Measurements from ENCODE around the gene NANOS3. TPM values are rescaled to one million over a fixed set of nuclear protein-coding genes. Genes with fewer than 3 reads are reported as not detected.
"Not testable (repeated sequence)": the region's sequence is repeated elsewhere in the genome, so short reads cannot be mapped to it uniquely, and the experiment has no call there.

NANOS3 gene
- polyA plus RNA-seq, 2 donors: not detected

DNA sequence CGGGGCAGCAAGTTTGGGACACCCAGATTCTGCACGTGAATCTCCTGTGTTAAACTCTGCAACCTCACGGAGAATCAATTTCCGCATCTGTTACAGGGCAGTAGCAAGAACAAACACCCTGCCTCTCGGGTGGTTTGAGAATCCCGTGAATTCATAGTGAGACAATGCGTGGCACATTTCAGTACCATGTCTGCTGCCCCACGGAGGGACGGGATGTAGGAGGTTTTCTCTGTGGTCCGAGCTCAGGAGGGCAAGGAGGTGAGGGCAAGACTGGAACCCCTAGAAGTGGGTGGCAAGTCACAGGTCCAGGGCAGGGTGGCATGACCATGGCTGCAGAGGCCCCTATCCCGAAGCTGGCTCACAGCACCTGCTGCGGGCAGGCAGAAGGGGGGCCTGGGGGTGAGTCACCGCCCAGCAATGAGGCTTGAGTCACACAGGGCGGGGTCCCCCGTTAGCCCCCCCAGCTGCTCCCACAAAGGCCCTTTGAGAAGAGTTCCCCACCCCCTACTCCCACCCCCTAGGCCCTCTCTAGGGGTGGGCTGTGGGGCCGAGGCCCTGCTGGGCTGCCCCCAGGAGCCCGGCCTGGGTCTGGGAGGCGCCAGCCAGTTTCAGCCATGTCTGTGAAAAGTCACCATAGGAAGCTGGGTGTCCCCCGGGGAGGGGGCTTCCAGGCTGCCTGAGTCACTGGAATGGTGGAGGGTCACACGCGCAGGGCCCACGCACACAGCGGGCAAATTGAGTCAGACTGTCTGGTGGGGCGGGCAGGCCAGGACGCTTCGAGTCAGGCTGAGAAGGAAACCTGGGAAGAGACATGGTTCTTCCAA is 25.8 kb upstream of the NANOS3 start:
- H3K27ac ChIP-seq (ENCODE audit: low read depth in 2 of 2, low read length in 1 of 2): peak overlapping the region; percentile 99
- H3K27me3 ChIP-seq (ENCODE audit: control insufficient read depth in 1 of 2, insufficient read depth in 2 of 2, low read length in 2 of 2): no peaks in the 10 kb centered on the region
- H3K36me3 ChIP-seq (ENCODE audit: control insufficient read depth in 2 of 2, insufficient read depth in 2 of 2, low read length in 1 of 2): no peaks in the 10 kb centered on the region
- no peaks in the 10 kb centered on the region for H3K9me3 ChIP-seq (ENCODE audit: control insufficient read depth in 2 of 2, insufficient read depth in 1 of 2, low read depth in 1 of 2, low read length in 1 of 2)
- H3K4me1 ChIP-seq (ENCODE audit: control insufficient read depth in 2 of 2, insufficient read depth in 2 of 2, low read length in 1 of 2): peaks cover 4 to 26% of the 10 kb centered on the region in 2 donors
- H3K4me3 ChIP-seq (ENCODE audit: low read depth in 1 of 2, low read length in 2 of 2): peak overlapping the region; percentile 39 to 40
- 12 to 30% methylated on average over 25 to 26 of the region's 26 CpGs for WGBS, 2 donors

DNA sequence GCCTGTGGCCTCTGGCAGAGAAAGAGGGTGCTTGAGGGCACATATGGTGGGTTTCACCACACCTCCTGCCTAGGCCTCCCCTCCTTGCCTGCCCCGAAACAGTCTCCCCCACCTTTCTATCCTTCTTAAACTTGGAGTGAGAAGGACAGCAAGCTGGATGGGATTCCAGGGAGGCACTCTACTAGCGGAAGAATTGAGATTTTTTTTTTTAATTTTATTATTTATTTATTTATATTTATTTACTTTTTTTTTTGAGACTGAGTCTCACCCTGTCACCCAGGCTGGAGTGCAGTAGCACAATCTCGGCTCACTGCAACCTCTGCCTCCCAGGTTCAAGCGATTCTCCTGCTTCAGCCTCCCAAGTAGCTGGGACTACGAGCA is 25.2 kb upstream of the NANOS3 start:
- peak overlapping the region; percentile 99 for H3K27ac ChIP-seq (ENCODE audit: low read depth in 2 of 2, low read length in 1 of 2)
- peaks cover 4 to 21% of the 10 kb centered on the region in 2 donors for H3K4me1 ChIP-seq (ENCODE audit: control insufficient read depth in 2 of 2, insufficient read depth in 2 of 2, low read length in 1 of 2)
- not testable (repeated sequence) for H3K27me3 ChIP-seq (ENCODE audit: control insufficient read depth in 1 of 2, insufficient read depth in 2 of 2, low read length in 2 of 2); H3K4me3 ChIP-seq (ENCODE audit: low read depth in 1 of 2, low read length in 2 of 2); H3K9me3 ChIP-seq (ENCODE audit: control insufficient read depth in 2 of 2, insufficient read depth in 1 of 2, low read depth in 1 of 2, low read length in 1 of 2); H3K36me3 ChIP-seq (ENCODE audit: control insufficient read depth in 2 of 2, insufficient read depth in 2 of 2, low read length in 1 of 2)
- WGBS, 2 donors: 59 to 69% methylated on average over 5 of the region's 5 CpGs

DNA sequence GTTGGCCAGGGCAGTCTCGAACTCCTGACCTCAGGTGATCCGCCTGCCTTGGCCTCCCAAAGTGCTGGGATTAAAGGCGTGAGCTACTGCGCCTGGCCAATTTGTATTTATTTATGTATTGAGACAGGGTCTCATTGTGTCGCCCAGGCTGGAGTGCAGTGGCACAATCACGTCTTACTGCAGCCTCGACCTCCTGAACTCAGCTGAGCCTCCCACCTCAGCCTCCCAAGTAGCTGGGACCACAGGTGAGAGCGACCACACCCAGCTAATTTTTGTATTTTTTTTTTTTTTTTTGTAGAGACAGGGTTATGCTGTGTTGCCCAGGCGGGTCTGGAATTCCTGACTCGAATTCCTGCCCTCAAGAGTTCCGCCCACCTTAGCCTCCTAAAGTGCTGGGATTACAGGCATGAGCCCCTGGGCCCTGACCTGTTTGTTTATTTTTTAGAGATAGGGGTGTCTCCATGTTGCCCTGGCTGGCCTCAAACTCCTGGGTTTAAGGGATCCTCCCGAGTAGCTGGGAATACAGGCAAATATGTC is 24.7 kb upstream of the NANOS3 start:
- not testable (repeated sequence) for H3K36me3 ChIP-seq (ENCODE audit: control insufficient read depth in 2 of 2, insufficient read depth in 2 of 2, low read length in 1 of 2); H3K9me3 ChIP-seq (ENCODE audit: control insufficient read depth in 2 of 2, insufficient read depth in 1 of 2, low read depth in 1 of 2, low read length in 1 of 2); H3K27me3 ChIP-seq (ENCODE audit: control insufficient read depth in 1 of 2, insufficient read depth in 2 of 2, low read length in 2 of 2); H3K4me3 ChIP-seq (ENCODE audit: low read depth in 1 of 2, low read length in 2 of 2)
- 73 to 74% methylated on average over 12 of the region's 12 CpGs for WGBS, 2 donors
- H3K4me1 ChIP-seq (ENCODE audit: control insufficient read depth in 2 of 2, insufficient read depth in 2 of 2, low read length in 1 of 2): peaks cover 0 to 21% of the 10 kb centered on the region in 2 donors
- peak overlapping the region in 1 of 2 donors; percentile 54 for H3K27ac ChIP-seq (ENCODE audit: low read depth in 2 of 2, low read length in 1 of 2)

DNA sequence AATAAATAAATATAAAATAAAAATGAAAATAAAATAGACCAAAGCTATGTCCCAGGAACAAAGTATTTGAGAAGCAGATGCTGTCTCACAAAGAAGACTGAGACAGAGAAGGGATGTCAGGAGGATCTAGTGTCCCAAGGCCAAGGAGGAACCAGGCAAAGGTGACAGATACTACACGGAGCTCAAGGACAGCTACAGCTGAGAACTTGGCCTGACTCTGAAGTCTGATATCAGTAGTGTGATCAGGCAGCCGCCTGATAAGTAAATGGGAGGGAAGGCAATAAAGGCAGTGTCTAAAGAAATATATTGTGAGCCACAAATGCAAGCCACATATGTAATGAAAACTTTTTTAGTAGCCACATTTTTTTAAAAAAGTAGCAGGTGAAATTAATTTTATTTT is 20.4 kb upstream of the NANOS3 start:
- WGBS, 2 donors: 60 to 75% methylated on average over 2 of the region's 2 CpGs
- no peaks in the 10 kb centered on the region for H3K27me3 ChIP-seq (ENCODE audit: control insufficient read depth in 1 of 2, insufficient read depth in 2 of 2, low read length in 2 of 2)
- peaks cover 0 to 4% of the 10 kb centered on the region in 2 donors for H3K4me1 ChIP-seq (ENCODE audit: control insufficient read depth in 2 of 2, insufficient read depth in 2 of 2, low read length in 1 of 2)
- H3K4me3 ChIP-seq (ENCODE audit: low read depth in 1 of 2, low read length in 2 of 2): no peak overlapping the region
- H3K9me3 ChIP-seq (ENCODE audit: control insufficient read depth in 2 of 2, insufficient read depth in 1 of 2, low read depth in 1 of 2, low read length in 1 of 2): no peaks in the 10 kb centered on the region
- H3K36me3 ChIP-seq (ENCODE audit: control insufficient read depth in 2 of 2, insufficient read depth in 2 of 2, low read length in 1 of 2): no peaks in the 10 kb centered on the region
- H3K27ac ChIP-seq (ENCODE audit: low read depth in 2 of 2, low read length in 1 of 2): no peak overlapping the region

DNA sequence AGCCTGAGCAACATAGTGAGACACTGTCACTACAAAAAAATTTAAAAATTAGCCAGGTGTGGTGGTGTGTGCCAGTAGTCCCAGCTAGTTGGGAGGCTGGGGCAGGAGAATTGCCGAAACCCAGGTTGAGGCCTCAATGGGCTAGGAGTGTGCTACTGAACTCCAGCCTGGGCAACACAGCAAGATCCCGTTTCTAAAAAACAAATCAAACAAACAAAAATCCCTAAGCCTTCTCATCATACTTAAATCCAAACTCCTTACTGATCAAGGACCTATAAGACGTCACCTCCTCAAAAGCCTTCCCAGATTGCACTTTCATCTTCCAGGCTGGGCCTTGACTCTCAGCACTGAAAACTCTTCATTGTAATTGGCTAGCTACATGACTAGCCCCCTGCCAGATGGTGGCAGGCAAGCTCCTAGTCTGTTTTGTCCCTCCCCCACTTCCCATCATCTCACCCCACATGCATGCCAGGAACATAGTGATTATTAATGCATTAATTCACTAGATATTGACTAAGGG is 17.5 kb upstream of the NANOS3 start:
- Histone ChIP-seq H3K27ac (ENCODE audit: low read depth in 2 of 2, low read length in 1 of 2) (peak overlapping the region in 1 of 2 donors; percentile 0), H3K27me3 (ENCODE audit: control insufficient read depth in 1 of 2, insufficient read depth in 2 of 2, low read length in 2 of 2) (peaks cover 0 to 2% of the 10 kb centered on the region in 2 donors), H3K9me3 (ENCODE audit: control insufficient read depth in 2 of 2, insufficient read depth in 1 of 2, low read depth in 1 of 2, low read length in 1 of 2) (no peaks in the 10 kb centered on the region), H3K4me1 (ENCODE audit: control insufficient read depth in 2 of 2, insufficient read depth in 2 of 2, low read length in 1 of 2) (peaks cover 0 to 5% of the 10 kb centered on the region in 2 donors), H3K36me3 (ENCODE audit: control insufficient read depth in 2 of 2, insufficient read depth in 2 of 2, low read length in 1 of 2) (no peaks in the 10 kb centered on the region), H3K4me3 (ENCODE audit: low read depth in 1 of 2, low read length in 2 of 2) (no peak overlapping the region)
- 93 to 96% methylated on average over 3 of the region's 3 CpGs for WGBS, 2 donors

DNA sequence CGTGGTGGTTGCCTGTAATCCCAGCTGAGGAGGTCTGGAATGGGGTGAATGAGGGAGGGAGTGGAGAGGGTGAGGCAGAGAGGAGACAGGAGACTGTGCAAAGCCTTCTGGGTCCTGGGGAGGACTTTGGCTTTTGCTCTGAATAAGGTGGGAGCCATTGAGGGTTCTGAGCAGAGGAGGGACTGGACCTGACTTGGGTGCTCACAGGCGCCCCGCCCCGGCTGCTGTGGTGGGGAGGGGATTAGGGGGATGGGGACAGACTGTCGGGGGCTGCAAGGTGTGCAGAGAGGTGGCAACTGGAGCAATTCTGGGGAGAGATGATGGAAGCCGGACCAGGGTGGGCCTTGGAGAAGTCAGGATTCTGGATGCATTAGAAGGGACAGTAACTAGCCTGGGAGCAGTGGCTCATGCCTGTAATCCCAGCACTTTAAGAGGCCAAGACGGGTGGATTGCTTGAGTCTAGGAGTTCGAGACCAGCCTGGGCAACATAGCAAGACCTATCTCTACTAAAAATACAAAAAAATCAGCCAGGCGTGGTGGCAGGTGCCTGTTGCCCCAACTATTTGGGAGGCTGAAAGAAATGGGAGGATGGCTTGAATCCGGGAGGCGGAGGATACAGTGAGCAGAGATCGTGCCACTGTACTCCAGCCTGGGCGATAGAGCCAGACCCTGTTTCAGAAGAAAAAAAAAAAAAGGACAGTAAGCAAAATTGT is 16.1 kb upstream of the NANOS3 start:
- Histone ChIP-seq H3K4me1 (ENCODE audit: control insufficient read depth in 2 of 2, insufficient read depth in 2 of 2, low read length in 1 of 2) (peaks cover 0 to 5% of the 10 kb centered on the region in 2 donors), H3K9me3 (ENCODE audit: control insufficient read depth in 2 of 2, insufficient read depth in 1 of 2, low read depth in 1 of 2, low read length in 1 of 2) (no peaks in the 10 kb centered on the region), H3K4me3 (ENCODE audit: low read depth in 1 of 2, low read length in 2 of 2) (no peak overlapping the region), H3K27me3 (ENCODE audit: control insufficient read depth in 1 of 2, insufficient read depth in 2 of 2, low read length in 2 of 2) (peaks cover 0 to 2% of the 10 kb centered on the region in 2 donors), H3K27ac (ENCODE audit: low read depth in 2 of 2, low read length in 1 of 2) (peak overlapping the region; percentile 86 to 91), H3K36me3 (ENCODE audit: control insufficient read depth in 2 of 2, insufficient read depth in 2 of 2, low read length in 1 of 2) (no peaks in the 10 kb centered on the region)
- WGBS, 2 donors: 80% methylated on average over 13 of the region's 13 CpGs

DNA sequence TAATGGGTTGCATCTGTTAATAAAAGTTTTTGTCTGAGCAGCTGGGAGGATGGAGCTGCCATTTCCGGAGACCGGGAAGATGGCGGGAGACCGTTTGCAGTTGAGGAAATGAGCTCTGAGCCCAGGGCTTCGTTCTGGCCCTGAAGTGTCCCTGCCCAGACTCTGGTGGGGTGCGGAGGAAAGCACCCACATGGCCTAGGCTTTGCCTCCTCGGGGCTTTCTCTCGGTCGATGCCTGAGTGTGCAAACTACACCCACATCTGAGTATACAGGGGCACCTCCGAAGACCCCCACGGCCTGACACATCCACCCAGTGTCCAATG is 15.6 kb upstream of the NANOS3 start:
- H3K36me3 ChIP-seq (ENCODE audit: control insufficient read depth in 2 of 2, insufficient read depth in 2 of 2, low read length in 1 of 2): no peaks in the 10 kb centered on the region
- no peaks in the 10 kb centered on the region for H3K9me3 ChIP-seq (ENCODE audit: control insufficient read depth in 2 of 2, insufficient read depth in 1 of 2, low read depth in 1 of 2, low read length in 1 of 2)
- peak overlapping the region in 1 of 2 donors; percentile 53 for H3K4me3 ChIP-seq (ENCODE audit: low read depth in 1 of 2, low read length in 2 of 2)
- H3K4me1 ChIP-seq (ENCODE audit: control insufficient read depth in 2 of 2, insufficient read depth in 2 of 2, low read length in 1 of 2): peaks cover 0 to 5% of the 10 kb centered on the region in 2 donors
- H3K27me3 ChIP-seq (ENCODE audit: control insufficient read depth in 1 of 2, insufficient read depth in 2 of 2, low read length in 2 of 2): peaks cover 0 to 2% of the 10 kb centered on the region in 2 donors
- 16 to 22% methylated on average over 11 of the region's 11 CpGs for WGBS, 2 donors
- H3K27ac ChIP-seq (ENCODE audit: low read depth in 2 of 2, low read length in 1 of 2): peak overlapping the region; percentile 86 to 91

DNA sequence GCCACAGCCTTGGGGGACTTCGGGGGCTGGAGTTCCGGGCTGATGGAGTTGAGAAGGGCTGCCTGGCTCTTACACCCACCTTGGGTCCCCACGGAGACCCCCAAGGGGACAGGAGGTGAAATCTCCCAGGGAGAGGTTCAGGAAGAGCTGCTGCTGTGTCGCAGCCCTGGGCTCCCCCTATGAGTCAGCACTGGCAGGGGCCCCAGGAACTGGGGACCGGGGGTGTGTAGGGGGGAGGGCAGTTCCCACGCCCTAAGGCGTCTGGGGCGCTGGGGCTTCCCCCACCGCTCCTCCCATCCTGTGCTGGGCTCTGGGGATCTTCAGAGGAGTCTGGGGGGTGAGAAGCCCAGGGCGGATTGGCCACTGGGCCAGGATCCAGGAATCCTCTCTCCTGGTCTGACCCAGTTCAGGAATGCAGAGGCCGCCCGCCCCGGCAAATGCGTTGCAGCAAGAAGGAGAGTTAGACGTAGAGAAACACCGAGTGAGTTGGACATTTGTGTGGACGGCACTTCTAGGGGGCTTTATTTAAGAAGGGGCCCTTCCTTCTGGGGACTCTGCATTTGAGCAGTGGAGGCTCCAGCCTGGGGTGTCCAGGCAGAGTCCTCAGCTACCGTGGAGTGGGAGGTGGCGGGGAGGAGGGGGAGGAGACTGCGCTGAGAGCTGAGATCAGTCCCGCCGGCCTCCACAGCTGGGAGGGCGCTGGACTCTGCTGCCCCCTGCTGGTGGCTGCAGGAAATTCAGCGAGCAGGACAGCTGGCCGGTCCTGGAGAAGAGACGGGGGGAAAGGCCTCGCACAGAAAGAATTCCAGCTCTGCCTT is 15.0 kb upstream of the NANOS3 start:
- Histone ChIP-seq H3K27ac (ENCODE audit: low read depth in 2 of 2, low read length in 1 of 2) (peak overlapping the region; percentile 86 to 91), H3K36me3 (ENCODE audit: control insufficient read depth in 2 of 2, insufficient read depth in 2 of 2, low read length in 1 of 2) (no peaks in the 10 kb centered on the region), H3K4me1 (ENCODE audit: control insufficient read depth in 2 of 2, insufficient read depth in 2 of 2, low read length in 1 of 2) (peaks cover 0 to 5% of the 10 kb centered on the region in 2 donors), H3K4me3 (ENCODE audit: low read depth in 1 of 2, low read length in 2 of 2) (peak overlapping the region; percentile 47 to 53), H3K9me3 (ENCODE audit: control insufficient read depth in 2 of 2, insufficient read depth in 1 of 2, low read depth in 1 of 2, low read length in 1 of 2) (no peaks in the 10 kb centered on the region), H3K27me3 (ENCODE audit: control insufficient read depth in 1 of 2, insufficient read depth in 2 of 2, low read length in 2 of 2) (peaks cover 0 to 2% of the 10 kb centered on the region in 2 donors)
- whole genome bisulfite sequencing, 2 donors: 1 to 2% methylated on average over 27 of the region's 27 CpGs

DNA sequence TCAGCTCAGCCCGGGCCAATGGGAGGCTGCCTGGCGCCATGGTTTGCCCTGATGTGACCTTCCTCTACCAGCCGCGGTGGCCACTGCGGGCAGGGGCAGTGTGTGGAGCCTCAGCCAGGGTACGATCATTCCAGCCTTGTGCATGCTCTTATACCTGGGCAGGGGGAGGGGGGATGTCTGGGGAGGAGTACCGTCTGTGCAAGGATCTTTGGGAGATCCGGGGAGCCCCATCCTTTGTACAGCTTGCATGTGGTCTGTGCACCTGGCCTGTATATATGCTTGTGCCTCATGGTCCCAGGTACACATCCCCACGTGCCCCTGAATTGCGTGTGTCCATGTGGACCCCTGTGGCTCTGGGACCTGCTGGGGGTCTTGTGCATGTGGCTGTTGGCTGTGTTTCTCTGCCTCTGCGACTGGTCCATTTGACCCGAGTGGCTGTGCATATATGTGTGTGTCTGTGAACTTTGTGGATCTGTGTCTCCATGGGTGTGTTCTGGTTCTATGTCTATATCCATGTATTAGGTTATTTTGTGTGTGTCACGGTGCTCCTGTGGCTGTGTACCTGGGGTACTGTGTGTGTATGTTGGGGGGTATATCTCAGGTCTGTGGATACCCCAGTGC is 12.8 kb upstream of the NANOS3 start:
- no peaks in the 10 kb centered on the region for H3K36me3 ChIP-seq (ENCODE audit: control insufficient read depth in 2 of 2, insufficient read depth in 2 of 2, low read length in 1 of 2)

More for the DNA sequence above, 12.8 kb upstream of the NANOS3 start:
- Histone ChIP-seq H3K4me1 (ENCODE audit: control insufficient read depth in 2 of 2, insufficient read depth in 2 of 2, low read length in 1 of 2) (peaks cover 0 to 5% of the 10 kb centered on the region in 2 donors), H3K9me3 (ENCODE audit: control insufficient read depth in 2 of 2, insufficient read depth in 1 of 2, low read depth in 1 of 2, low read length in 1 of 2) (no peaks in the 10 kb centered on the region), H3K27me3 (ENCODE audit: control insufficient read depth in 1 of 2, insufficient read depth in 2 of 2, low read length in 2 of 2) (peaks cover 0 to 2% of the 10 kb centered on the region in 2 donors), H3K27ac (ENCODE audit: low read depth in 2 of 2, low read length in 1 of 2) (no peak overlapping the region), H3K4me3 (ENCODE audit: low read depth in 1 of 2, low read length in 2 of 2) (no peak overlapping the region)
- WGBS, 2 donors: 35 to 37% methylated on average over 13 of the region's 13 CpGs
